Measurements from ENCODE around the gene DDX47. TPM values are rescaled to one million over a fixed set of nuclear protein-coding genes. Genes with fewer than 3 reads are reported as not detected.
"Not testable (repeated sequence)": the region's sequence is repeated elsewhere in the genome, so short reads cannot be mapped to it uniquely, and the experiment has no call there.

DDX47 gene
- polyA plus RNA-seq, 1 experiment = 47.9 TPM

DNA sequence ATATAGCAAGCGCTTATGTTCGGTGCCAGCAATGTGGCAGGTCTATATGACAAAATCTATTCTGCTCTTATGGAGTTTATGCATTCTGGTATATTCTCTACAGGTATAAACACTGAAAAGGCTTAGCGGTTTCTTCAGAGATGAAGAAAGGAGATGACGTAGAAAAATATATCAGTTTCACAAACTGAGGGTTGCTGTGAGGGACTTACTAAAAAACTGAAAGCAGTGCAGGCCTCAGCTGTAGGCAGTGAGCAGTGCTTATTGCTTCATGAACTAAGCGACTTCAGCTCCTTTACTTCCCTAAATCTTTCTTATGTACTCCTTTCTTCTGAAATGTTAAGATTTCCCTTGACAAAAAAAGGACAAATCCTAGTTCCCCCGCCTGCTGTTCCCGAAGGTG is 4.5 kb downstream of the DDX47 start:
- H3K27me3 ChIP-seq (ENCODE audit: control insufficient read depth, insufficient read depth, low read length) = no peaks in the 10 kb centered on the region
- DNase-seq (ENCODE audit: low read depth) = no peak
- peaks cover 3% of the 10 kb centered on the region for H3K36me3 ChIP-seq (ENCODE audit: control insufficient read depth, insufficient read depth, low read length)
- H3K4me3 ChIP-seq (ENCODE audit: low read depth, low read length) = no peak overlapping the region
- CTCF ChIA-PET = interaction anchor here (1.3 kb wide), 1 partner anchor 26 kb away, joined by 3 read pairs; no protein-coding TSS in a partner anchor
- POLR2A ChIA-PET = no interaction called here
- TF ChIP-seq, protein P1, sequence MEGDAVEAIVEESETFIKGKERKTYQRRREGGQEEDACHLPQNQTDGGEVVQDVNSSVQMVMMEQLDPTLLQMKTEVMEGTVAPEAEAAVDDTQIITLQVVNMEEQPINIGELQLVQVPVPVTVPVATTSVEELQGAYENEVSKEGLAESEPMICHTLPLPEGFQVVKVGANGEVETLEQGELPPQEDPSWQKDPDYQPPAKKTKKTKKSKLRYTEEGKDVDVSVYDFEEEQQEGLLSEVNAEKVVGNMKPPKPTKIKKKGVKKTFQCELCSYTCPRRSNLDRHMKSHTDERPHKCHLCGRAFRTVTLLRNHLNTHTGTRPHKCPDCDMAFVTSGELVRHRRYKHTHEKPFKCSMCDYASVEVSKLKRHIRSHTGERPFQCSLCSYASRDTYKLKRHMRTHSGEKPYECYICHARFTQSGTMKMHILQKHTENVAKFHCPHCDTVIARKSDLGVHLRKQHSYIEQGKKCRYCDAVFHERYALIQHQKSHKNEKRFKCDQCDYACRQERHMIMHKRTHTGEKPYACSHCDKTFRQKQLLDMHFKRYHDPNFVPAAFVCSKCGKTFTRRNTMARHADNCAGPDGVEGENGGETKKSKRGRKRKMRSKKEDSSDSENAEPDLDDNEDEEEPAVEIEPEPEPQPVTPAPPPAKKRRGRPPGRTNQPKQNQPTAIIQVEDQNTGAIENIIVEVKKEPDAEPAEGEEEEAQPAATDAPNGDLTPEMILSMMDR (IDR thresholded peaks at IDR 0.05; ENCODE audit: insufficient read depth, low read depth, low read length) = no peak

DNA sequence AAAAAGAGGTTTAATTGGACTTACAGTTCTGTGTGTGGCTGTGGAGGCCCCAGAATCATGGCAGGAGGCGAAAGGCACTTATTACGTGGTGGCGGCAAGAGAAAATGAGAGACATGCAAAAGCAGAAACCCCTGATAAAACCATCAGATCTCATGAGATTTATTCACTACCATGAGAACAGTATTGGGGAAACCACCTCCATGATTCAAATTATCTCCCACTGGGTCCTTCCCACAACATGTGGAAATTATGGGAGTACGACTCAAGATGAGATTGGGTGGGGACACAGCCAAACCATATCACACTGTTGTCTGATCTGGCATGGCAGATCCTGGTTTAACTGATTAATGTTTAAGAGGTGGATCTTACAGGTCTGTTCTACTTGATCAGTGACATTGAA is 5.6 kb downstream of the DDX47 start:
- POLR2A ChIA-PET = interaction anchor here (0.5 to 0.6 kb wide), 4 partner anchors 10 to 158 kb away, joined by 3 to 5 read pairs (median 4); no protein-coding TSS in a partner anchor

DNA sequence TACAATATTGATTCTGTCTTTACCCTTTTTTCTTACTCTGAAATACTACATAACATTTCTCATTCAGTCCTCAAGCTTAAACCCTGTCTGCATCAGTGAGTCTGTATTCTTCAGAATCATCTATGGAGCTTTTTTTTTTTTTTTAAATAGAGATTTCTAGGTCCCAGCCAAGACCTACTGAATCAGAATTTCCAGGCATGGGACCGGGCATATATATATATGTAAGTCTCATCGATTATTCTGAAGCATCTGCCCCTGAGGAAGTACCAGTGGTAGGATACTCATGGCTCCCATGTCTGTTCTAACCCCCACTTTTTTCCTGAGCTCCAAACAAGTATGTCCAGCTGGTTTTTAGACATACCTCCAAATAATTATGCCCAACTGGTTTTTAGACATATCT is 6.1 kb downstream of the DDX47 start:
- no peak for DNase-seq (ENCODE audit: low read depth)
- TF ChIP-seq, protein P1 (IDR thresholded peaks at IDR 0.05; ENCODE audit: insufficient read depth, low read depth, low read length) = no peak
- Histone ChIP-seq H3K36me3 (ENCODE audit: control insufficient read depth, insufficient read depth, low read length) (peaks cover 5% of the 10 kb centered on the region), H3K27me3 (ENCODE audit: control insufficient read depth, insufficient read depth, low read length) (no peaks in the 10 kb centered on the region), H3K4me3 (ENCODE audit: low read depth, low read length) (no peak overlapping the region)
- CTCF ChIA-PET = interaction anchor here (0.9 to 5.8 kb wide), 6 partner anchors 18 to 165 kb away, joined by 3 to 39 read pairs (median 4); no protein-coding TSS in a partner anchor
- POLR2A ChIA-PET = interaction anchor here (0.5 to 0.7 kb wide), 6 partner anchors 11 to 157 kb away, joined by 3 to 5 read pairs (median 4); partner anchors contain the start of gene GPRC5A

More for the DNA sequence above, 5.6 kb downstream of the DDX47 start:
- H3K36me3 ChIP-seq (ENCODE audit: control insufficient read depth, insufficient read depth, low read length) = peaks cover 3% of the 10 kb centered on the region
- TF ChIP-seq, protein P1 (IDR thresholded peaks at IDR 0.05; ENCODE audit: insufficient read depth, low read depth, low read length) = no peak
- no peak for DNase-seq (ENCODE audit: low read depth)
- no peak overlapping the region for H3K4me3 ChIP-seq (ENCODE audit: low read depth, low read length)
- no peaks in the 10 kb centered on the region for H3K27me3 ChIP-seq (ENCODE audit: control insufficient read depth, insufficient read depth, low read length)
- CTCF ChIA-PET = interaction anchor here (1.0 to 5.8 kb wide), 3 partner anchors 18 to 54 kb away, joined by 3 to 39 read pairs (median 19); no protein-coding TSS in a partner anchor

DNA sequence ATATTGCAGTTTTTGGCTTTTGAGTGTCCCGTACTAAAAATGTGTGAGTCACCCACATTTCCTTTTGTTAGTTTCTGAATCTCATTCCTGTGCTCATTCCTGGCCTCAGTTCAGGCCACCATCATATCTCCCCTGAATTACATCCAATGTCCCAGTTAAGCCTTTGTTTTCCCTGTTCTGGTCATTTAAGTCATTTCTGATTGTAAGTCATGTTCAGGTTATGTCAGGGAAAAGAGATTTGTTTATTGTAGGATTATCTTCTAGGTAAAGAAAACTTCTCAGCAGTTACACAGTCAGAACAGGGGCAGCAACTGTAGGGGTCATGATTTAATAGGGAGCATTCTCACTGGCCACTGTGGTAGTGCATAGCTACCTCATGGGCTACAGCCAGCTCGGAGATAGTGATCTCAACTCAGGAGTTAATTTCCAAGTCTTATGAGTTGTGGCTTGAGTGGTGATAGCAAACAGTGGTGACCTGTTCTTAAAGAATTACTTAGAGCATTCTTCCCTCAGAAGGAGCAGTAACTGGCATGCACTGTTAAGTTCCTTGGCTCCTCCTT is 6.7 kb downstream of the DDX47 start:
- Histone ChIP-seq H3K36me3 (ENCODE audit: control insufficient read depth, insufficient read depth, low read length) (peaks cover 9% of the 10 kb centered on the region), H3K4me3 (ENCODE audit: low read depth, low read length) (no peak overlapping the region), H3K27me3 (ENCODE audit: control insufficient read depth, insufficient read depth, low read length) (no peaks in the 10 kb centered on the region)
- CTCF ChIA-PET = interaction anchor here (0.9 to 5.8 kb wide), 6 partner anchors 17 to 164 kb away, joined by 3 to 39 read pairs (median 4); no protein-coding TSS in a partner anchor
- DNase-seq (ENCODE audit: low read depth) = peak; percentile 97
- POLR2A ChIA-PET = interaction anchor here (0.5 to 0.7 kb wide), 2 partner anchors 72 to 95 kb away, joined by 3 to 4 read pairs; partner anchors contain the start of gene GPRC5A
- TF ChIP-seq, protein P1 (IDR thresholded peaks at IDR 0.05; ENCODE audit: insufficient read depth, low read depth, low read length) = no peak

DNA sequence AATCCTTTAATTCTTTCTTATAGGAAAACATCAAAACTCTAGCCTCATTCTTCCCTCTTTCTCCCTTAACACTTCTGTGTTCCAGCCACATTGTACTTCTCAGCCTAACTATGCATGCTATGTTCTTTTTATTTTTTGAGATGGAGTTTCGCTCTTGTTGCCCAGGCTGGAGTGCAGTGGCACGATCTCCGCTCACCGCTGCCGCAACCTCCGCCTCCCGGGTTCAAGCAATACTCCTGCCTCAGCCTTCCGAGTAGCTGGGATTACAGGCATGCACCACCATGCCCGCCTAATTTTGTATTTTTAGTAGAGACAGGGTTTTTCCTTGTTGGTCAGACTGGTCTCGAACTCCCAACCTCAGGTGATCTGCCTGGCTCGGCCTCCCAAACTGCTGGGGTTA is 7.2 kb downstream of the DDX47 start:
- DNase-seq (ENCODE audit: low read depth); POLR2A ChIA-PET; H3K4me3 ChIP-seq (ENCODE audit: low read depth, low read length); H3K27me3 ChIP-seq (ENCODE audit: control insufficient read depth, insufficient read depth, low read length): not testable (repeated sequence)
- CTCF ChIA-PET = interaction anchor here (1.1 to 5.8 kb wide), 5 partner anchors 14 to 72 kb away, joined by 3 to 39 read pairs (median 4); no protein-coding TSS in a partner anchor
- peaks cover 10% of the 10 kb centered on the region for H3K36me3 ChIP-seq (ENCODE audit: control insufficient read depth, insufficient read depth, low read length)
